Suppressor macrophage treated with lipopolysaccharide for 1 hour (primary cell): Measurements from ENCODE around the gene ZNF462.
A peak's percentile ranks its signal among the peaks of the same experiment; 100 is the strongest.

Source experiments
- DNase-seq, 3 donors: peaks; one replicate each; pipeline ENCODE4 v3.0.0-alpha.2; 2020 to 2022

The ZNF462 gene

GRCh38 chr9:106864373-106865143 lies 1.6 kb downstream of the ZNF462 start:
- peak; percentile 52 to 67 (median 53) for DNase-seq

GRCh38 chr9:106866243-106866642 lies 3.3 kb downstream of the ZNF462 start:
- no peak for DNase-seq

DNA sequence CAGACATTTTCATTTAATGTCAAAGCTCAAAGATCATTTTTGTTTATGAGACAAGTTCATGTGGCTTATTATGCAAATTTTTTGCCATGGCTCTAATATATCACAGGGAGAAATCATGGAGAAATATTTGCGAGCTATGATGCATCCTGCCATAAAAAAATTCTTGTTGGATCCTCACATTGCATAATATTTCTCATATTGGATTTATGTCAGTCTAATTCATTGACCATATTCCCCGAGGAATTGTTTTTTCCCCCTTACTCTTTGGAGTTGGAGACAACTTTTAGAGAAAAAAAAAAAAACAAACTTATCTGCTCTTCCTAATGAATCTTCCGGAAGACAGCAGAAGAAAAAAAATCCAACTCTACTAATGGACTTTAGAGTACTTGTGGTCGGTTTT lies 4.3 kb downstream of the ZNF462 start:
- DNase-seq = no peak

- DNase-seq = no peak
Measured at GRCh38 chr9:106868087-106868486, 5.1 kb downstream of the ZNF462 start.

DNA sequence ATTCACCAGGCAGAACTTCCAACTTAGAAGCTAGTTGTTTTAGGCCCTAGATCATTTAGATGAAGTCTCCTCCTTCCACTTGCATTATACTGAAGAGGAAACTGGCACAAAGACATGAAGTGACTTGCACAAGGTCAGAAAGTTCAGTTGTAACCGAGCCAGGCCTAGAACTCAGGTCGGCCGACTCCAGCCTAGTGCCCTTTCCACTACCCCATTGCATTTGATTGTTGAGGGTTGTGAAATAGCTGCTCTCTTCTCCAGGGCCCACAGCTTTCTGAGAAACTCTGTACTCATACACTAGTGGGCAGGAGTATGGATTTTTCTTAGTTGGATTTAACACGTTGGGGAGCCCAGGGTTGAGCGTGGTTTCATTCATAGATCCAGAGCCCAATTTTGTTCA lies 5.6 kb downstream of the ZNF462 start:
- DNase-seq = no peak

GRCh38 chr9:106869028-106869427 lies 6.1 kb downstream of the ZNF462 start:
- DNase-seq = no peak

GRCh38 chr9:106869458-106869857 lies 6.5 kb downstream of the ZNF462 start:
- DNase-seq = no peak

- no peak for DNase-seq
Measured at GRCh38 chr9:106872641-106873040, 9.7 kb downstream of the ZNF462 start.

DNA sequence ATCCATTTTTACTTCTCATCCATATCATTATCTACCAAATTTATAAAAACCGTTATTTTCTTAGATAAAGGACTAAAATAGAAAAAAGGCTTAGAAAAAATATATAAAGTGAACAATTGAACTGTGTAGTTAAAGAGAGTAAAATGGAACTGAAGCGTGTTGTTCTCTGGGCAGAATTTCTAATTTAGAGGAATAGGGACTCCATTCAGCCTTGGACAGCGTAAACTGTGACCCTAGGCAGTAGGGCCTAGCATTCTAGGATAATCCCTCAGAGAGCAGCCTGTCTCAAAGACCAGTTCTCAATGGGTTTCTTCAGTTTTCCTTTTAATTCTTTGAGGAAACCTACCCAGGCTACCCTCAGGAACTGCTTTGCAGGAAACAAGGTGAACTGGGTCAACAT lies 11.1 kb downstream of the ZNF462 start:
- no peak for DNase-seq

DNA sequence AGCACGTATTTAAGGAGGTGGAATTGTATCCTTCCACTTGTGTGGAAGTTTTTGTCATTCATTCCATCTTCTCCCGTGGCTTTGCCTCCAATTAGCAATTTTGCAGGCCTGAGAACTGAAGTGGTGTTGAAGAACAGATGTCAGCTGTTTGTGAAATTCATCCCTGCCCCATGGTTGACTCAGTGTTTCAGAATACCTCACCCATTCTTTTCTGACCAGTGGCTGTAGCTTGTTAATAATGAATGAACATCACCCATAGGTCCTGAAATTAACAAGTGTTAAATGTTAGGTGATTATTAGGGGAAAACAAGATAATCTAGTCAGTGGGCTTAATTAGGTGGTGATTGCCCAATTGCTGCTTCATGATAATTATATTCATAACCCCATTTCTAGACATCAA lies 11.7 kb downstream of the ZNF462 start:
- no peak for DNase-seq

- DNase-seq = no peak
Measured at GRCh38 chr9:106875529-106875928, 12.6 kb downstream of the ZNF462 start.

- DNase-seq = no peak
Measured at GRCh38 chr9:106877345-106877744, 14.4 kb downstream of the ZNF462 start.

DNA sequence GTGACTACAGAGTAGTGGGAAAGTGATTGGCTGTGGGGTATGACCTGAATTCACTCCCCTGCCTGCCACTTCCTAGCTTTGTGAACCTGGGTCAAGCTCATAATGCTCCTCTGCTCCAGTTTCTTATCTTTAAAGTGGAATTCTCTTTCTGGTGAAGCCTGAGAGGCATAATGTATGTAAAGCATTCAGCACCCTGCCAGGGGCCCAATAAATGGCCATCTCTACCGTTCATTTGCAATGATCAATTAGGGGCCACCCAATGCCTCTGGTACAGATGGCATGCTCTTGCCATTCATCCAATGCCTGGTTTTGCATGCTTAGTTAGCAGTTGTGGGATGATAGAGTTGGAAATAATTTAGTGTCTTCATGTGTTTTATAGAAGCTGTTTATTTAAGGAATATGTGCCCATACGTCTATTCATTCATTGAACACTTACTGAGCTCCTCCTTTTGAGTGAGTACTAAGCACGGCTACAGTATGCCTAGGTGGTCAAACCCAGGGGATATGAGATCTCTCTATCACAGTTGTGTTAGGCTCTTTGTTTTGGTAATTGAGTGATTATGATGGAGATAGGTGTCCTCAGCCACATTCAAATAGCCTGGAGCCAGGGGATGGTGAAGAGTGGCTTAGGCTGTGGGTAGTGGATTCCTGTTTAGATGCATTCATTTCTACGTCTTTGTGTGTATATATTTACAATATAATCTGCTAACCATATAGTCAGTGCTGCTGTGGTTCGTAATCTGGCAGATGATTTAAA lies 15.3 kb downstream of the ZNF462 start:
- no peak for DNase-seq

DNA sequence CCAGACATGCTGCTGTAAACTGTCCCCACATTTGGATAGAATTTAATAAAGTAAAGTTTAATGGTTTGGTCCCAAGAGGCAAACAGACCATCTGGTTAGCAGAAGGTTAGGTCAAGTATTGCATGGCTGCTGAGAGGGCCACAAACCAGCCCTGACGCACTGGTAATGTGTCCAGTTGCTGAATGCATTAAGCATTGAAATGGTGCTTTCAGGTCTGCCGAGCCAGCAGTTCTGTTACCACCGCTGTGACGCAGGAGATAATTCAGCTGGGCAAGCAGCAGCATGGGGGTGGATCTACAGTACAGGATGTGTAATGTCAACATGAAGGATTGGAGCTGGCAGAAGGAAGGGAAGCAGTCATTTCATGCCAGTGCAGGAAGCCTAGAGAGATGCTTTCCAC lies 16.0 kb downstream of the ZNF462 start:
- peak in 1 of 3 donors; percentile 12 for DNase-seq

DNA sequence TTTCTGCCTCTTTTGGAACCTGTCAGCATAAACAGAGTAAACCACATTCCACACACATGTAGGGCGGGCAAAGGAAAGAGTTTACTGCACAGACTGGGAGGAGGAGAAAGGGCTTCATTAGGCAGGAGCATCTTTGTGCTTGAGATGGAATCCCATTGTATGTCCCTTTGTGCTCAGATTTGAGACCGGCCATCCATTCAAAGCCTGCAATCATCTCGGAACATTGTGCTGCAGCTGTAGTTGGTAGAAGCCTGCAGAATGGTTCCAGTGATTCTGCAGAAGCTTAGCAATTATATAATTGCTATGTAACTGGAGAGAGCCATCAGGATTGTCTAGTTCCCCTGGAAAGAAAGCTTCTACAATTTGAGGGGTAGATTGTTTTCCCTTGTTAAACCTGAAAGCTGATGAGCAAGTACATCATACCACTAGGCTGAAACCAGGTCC lies 16.5 kb downstream of the ZNF462 start:
- DNase-seq = no peak

DNA sequence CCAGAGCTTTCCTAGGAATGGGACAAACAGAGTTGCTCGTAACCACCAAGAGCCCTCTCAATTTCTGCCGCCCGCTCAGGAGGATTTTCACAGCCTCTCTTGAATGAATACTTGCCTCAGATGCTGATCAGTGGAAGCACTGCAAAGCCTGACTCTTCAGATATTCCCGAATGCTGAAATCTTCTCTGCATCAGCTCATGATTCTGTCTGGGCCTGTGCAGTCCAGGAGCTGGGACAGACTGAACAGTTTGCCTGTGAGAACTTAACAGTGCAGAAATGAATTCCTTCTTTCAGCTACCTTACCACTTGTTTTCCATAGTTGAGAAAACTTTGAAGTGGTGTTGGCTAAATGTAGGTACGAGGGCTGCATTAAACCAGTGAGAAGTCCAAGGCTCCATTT lies 17.1 kb downstream of the ZNF462 start:
- DNase-seq = no peak

- DNase-seq = no peak
Measured at GRCh38 chr9:106880863-106881262, 17.9 kb downstream of the ZNF462 start.

DNA sequence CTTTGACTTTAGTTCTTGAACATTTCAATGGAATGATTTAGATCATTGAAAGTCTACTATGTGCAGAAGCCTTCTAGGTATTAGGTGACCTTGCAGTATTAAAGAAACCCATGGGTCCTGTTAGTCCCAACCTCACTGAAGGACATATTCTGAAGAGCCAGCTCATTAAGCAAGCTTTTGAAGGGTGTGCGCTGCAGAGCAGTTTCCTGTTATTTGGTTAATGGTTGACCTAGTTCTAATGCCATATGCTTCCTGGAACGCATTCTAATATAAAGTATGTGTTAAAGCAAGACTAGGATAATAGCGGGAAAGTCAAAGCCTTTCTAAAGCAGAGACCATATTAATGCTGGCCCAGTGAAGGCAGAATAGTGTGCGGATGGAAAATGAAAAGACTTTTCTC lies 20.1 kb downstream of the ZNF462 start:
- no peak for DNase-seq

DNA sequence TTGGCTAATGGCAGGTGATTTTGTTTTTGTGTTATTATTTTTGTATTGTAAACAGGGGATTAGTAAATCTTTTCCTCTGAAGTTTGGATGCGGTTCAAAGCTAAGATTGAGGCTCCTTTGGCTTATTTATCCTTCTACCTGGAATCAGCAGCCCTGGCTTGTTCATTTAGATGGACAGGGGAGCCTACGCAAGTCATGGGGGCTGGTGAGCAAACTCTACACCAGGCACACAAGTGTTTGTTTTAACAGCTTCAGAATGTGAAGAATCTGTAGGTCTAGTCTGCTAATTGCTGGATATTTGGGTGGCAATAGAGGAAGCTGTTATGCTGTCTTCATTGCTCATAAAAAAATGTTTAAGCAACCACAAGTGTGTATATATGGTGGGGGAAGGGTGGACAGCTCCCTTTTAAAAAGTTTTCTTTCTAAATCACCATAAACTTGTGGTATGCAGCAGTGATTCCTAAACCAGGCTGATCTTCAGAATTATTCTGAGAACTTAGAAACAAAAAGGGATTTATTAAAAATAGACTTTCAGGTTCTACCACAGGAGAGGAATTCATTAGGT lies 20.7 kb downstream of the ZNF462 start:
- peak in 1 of 3 donors; percentile 14 for DNase-seq

GRCh38 chr9:106885451-106885850 lies 22.5 kb downstream of the ZNF462 start:
- peak; percentile 47 to 57 (median 56) for DNase-seq

DNA sequence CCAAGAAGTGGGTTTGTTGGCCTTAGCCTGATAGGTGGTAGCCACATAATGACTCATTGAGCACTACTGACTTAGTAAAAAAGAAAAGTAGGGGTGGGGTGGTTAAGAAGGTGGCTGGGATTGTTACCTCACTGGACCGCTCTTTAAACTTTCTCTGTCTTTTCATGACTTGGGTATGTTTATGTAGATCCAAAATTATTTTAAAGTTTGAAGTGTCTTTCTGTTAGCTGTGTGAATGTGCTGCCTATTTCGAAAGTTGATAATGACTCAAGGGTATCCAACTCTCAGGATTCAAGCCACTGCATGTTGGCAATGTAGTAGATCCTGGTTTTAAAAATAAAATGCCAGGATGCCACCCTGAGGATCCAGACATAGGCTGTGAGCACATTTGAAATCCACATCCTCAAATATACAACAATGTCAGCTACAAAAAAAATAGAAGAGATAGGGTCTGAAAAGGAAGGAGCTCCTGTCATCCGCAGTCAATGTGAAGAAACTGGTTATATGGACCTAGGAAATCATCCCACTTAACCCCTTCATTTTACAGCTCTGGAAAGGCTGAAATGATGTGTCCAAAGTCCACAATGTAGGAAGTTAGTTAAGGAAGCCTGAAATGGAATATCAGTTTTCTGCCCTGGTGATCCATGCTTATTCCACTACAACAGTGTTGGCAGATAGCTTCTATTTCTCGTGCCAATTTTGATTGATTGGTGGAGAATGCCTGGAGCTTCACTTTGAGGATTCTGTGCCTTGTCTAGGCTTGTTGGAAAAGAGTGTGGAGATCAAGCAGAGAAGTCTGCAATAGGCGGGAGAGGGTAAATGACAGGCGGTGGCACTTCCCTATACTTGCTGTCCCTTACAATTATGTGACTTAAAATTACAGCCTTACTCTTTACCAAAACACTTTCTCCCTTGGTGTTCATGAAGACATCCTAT lies 23.4 kb downstream of the ZNF462 start:
- DNase-seq = no peak

- no peak for DNase-seq
Measured at GRCh38 chr9:106887066-106887465, 24.1 kb downstream of the ZNF462 start.

GRCh38 chr9:106889061-106889590 lies 26.2 kb downstream of the ZNF462 start:
- no peak for DNase-seq
